K562 (cell line): ENCODE measurements around the gene NCDN.
"Not testable (repeated sequence)": the region's sequence is repeated elsewhere in the genome, so short reads cannot be mapped to it uniquely, and the experiment has no call there.

Experiments
- GATA2 ChIP-seq: sonication (generic); formaldehyde crosslinking; IDR thresholded peaks from 2 replicates; pipeline ENCODE4 v1.4.0; 2020; ENCODE audit warnings: mild to moderate bottlenecking, missing genetic modification reagents
- PCBP1 ChIP-seq: fragments of 200-400 bp; formaldehyde crosslinking; IDR thresholded peaks from 2 replicates; pipeline ENCODE4 v1.6.1; 2018; ENCODE audit warnings: mild to moderate bottlenecking, low read depth, low read length; ENCODE audit not compliant: poor library complexity, severe bottlenecking
- TF ChIP-seq, protein P1 (sequence below): fragments of 450-650 bp; formaldehyde crosslinking; IDR thresholded peaks from 2 replicates; pipeline ENCODE4 v1.4.0; 2020; ENCODE audit warnings: mild to moderate bottlenecking
- TF ChIP-seq, protein P2 (sequence below), 3 experiments: IDR thresholded peaks in 2 of 3; conservative IDR thresholded peaks in 1 of 3; 2 replicates each; pipeline ENCODE4 v1.5.1; 2011 to 2012; ENCODE audit warnings: low read length in 3 of 3, mild to moderate bottlenecking in 3 of 3, control low read depth in 2 of 3, improper control_type of control experiment in 1 of 3, inconsistent platforms in 1 of 3, low read depth in 1 of 3, mixed read lengths in 1 of 3, moderate library complexity in 1 of 3; ENCODE audit not compliant: insufficient read depth in 2 of 3

DNA sequence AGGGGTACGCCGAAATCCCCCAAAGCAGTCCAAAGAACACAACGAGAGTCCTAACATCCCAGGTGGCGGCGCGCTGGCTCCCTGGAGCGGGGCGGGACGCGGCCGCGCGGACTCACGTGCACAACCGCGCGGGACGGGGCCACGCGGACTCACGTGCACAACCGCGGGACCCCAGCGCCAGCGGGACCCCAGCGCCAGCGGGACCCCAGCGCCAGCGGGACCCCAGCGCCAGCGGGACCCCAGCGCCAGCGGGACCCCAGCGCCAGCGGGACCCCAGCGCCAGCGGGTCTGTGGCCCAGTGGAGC, 19.1 kb downstream of the NCDN start:
- TF ChIP-seq, protein P1, sequence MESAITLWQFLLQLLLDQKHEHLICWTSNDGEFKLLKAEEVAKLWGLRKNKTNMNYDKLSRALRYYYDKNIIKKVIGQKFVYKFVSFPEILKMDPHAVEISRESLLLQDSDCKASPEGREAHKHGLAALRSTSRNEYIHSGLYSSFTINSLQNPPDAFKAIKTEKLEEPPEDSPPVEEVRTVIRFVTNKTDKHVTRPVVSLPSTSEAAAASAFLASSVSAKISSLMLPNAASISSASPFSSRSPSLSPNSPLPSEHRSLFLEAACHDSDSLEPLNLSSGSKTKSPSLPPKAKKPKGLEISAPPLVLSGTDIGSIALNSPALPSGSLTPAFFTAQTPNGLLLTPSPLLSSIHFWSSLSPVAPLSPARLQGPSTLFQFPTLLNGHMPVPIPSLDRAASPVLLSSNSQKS (CRISPR knock-in tag): not testable (repeated sequence)
- TF ChIP-seq, protein P2, sequence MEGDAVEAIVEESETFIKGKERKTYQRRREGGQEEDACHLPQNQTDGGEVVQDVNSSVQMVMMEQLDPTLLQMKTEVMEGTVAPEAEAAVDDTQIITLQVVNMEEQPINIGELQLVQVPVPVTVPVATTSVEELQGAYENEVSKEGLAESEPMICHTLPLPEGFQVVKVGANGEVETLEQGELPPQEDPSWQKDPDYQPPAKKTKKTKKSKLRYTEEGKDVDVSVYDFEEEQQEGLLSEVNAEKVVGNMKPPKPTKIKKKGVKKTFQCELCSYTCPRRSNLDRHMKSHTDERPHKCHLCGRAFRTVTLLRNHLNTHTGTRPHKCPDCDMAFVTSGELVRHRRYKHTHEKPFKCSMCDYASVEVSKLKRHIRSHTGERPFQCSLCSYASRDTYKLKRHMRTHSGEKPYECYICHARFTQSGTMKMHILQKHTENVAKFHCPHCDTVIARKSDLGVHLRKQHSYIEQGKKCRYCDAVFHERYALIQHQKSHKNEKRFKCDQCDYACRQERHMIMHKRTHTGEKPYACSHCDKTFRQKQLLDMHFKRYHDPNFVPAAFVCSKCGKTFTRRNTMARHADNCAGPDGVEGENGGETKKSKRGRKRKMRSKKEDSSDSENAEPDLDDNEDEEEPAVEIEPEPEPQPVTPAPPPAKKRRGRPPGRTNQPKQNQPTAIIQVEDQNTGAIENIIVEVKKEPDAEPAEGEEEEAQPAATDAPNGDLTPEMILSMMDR (IDR thresholded peaks at IDR 0.05 in 2 of 3, conservative IDR thresholded peaks at IDR 0.05 in 1 of 3; ENCODE audit: insufficient read depth in 2 of 3, low read depth in 1 of 3, low read length in 3 of 3): not testable (repeated sequence)
- TF ChIP-seq GATA2 (CRISPR knock-in tag); PCBP1: not testable (repeated sequence)
